Frontal cortex (tissue), 4 donors: ENCODE data around the gene CLASP1. TPM values are rescaled to one million over a fixed set of nuclear protein-coding genes. Genes with fewer than 3 reads are reported as not detected.

Experiments
- DNase-seq, 2 donors: peaks; one replicate each; pipeline ENCODE4 v3.0.0; 2012; ENCODE audit warnings: low spot score in 2 of 2
- FAIRE-seq: peaks from 2 replicates; lab custom pipeline; 2012; peaks lifted over from hg19 to GRCh38; lab: Jason Lieb, UNC
- total RNA-seq: library from RNA; depleted of rRNA; stranded (reverse); fragments of >200 nt; gene quantifications from one replicate; pipeline ENCODE4 v1.2.3, GENCODE V29; 2014
- donor health status: control.
- donor health status: control.
- donor health status: control.

Gene CLASP1
- total RNA-seq, 1 donor from 2014 or later, result 129 TPM

- DNase-seq (no peak), FAIRE-seq (no peak)
Observed at GRCh38 chr2:121524685-121525425, 124.4 kb downstream of the CLASP1 start.

GRCh38 chr2:121521359-121521758 lies 127.9 kb downstream of the CLASP1 start:
- FAIRE-seq, result no peak

GRCh38 chr2:121520641-121520994 lies 128.6 kb downstream of the CLASP1 start:
- FAIRE-seq (no peak), DNase-seq (no peak)

More at GRCh38 chr2:121521359-121521758, 127.9 kb downstream of the CLASP1 start:
- DNase-seq, result no peak

GRCh38 chr2:121519732-121520640 lies 129.3 kb downstream of the CLASP1 start:
- DNase-seq (peak; percentile 44 to 45), FAIRE-seq (no peak)

- FAIRE-seq (no peak), DNase-seq (no peak)
Observed at GRCh38 chr2:121519153-121519552, 130.1 kb downstream of the CLASP1 start.

GRCh38 chr2:121513597-121514333 lies 135.5 kb downstream of the CLASP1 start:
- no peak for FAIRE-seq

GRCh38 chr2:121510857-121511256 lies 138.4 kb downstream of the CLASP1 start:
- DNase-seq, result no peak
- no peak for FAIRE-seq

More at GRCh38 chr2:121513597-121514333, 135.5 kb downstream of the CLASP1 start:
- no peak for DNase-seq

GRCh38 chr2:121506621-121507020 lies 142.6 kb downstream of the CLASP1 start:
- DNase-seq, result no peak
- no peak for FAIRE-seq

GRCh38 chr2:121505986-121506586 lies 143.2 kb downstream of the CLASP1 start:
- no peak for DNase-seq
- FAIRE-seq, result no peak

GRCh38 chr2:121505005-121505404 lies 144.3 kb downstream of the CLASP1 start:
- DNase-seq (no peak), FAIRE-seq (no peak)

GRCh38 chr2:121504316-121504715 lies 144.9 kb downstream of the CLASP1 start:
- DNase-seq, result no peak

GRCh38 chr2:121502781-121503180 lies 146.5 kb downstream of the CLASP1 start:
- FAIRE-seq (no peak), DNase-seq (no peak)

More at GRCh38 chr2:121504316-121504715, 144.9 kb downstream of the CLASP1 start:
- no peak for FAIRE-seq

- FAIRE-seq (no peak), DNase-seq (no peak)
Observed at GRCh38 chr2:121502246-121502645, 147.0 kb downstream of the CLASP1 start.

- DNase-seq, result no peak
- no peak for FAIRE-seq
Observed at GRCh38 chr2:121501554-121501953, 147.7 kb downstream of the CLASP1 start.

- FAIRE-seq, result no peak
- DNase-seq, result no peak
Observed at GRCh38 chr2:121501031-121501430, 148.2 kb downstream of the CLASP1 start.

- no peak for FAIRE-seq
Observed at GRCh38 chr2:121498731-121499130, 150.5 kb downstream of the CLASP1 start.

GRCh38 chr2:121492409-121492808 lies 156.9 kb downstream of the CLASP1 start:
- no peak for FAIRE-seq

More at GRCh38 chr2:121498731-121499130, 150.5 kb downstream of the CLASP1 start:
- no peak for DNase-seq

GRCh38 chr2:121491518-121491917 lies 157.7 kb downstream of the CLASP1 start:
- no peak for FAIRE-seq
- no peak for DNase-seq

More at GRCh38 chr2:121492409-121492808, 156.9 kb downstream of the CLASP1 start:
- DNase-seq, result no peak

- DNase-seq (no peak), FAIRE-seq (no peak)
Observed at GRCh38 chr2:121490584-121491133, 158.6 kb downstream of the CLASP1 start.
